Neutrophil (primary cell): ENCODE data around the gene ANO2.

Source experiments
- H3K27ac ChIP-seq: fragments of 200-600 bp; sonication (generic); 2 replicates; pipeline ENCODE4 v1.5.1; 2016; ENCODE audit warnings: mild to moderate bottlenecking, moderate library complexity
- H3K27me3 ChIP-seq: fragments of 200-600 bp; sonication (generic); 2 replicates; pipeline ENCODE4 v1.6.0; 2016; ENCODE audit warnings: mild to moderate bottlenecking
- H3K36me3 ChIP-seq: fragments of 200-600 bp; sonication (generic); 2 replicates; pipeline ENCODE4 v1.5.1; 2017
- H3K4me1 ChIP-seq, 2 experiments: fragments of 200-600 bp in 1 of 2; sonication (generic) in 1 of 2; 1 replicate in 1 of 2; 2 replicates in 1 of 2; pipeline versions ENCODE4 v1.5.1 to v1.6.1; 2013 to 2016; ENCODE audit warnings: low read depth in 1 of 2, low read length in 1 of 2, mild to moderate bottlenecking in 1 of 2, moderate library complexity in 1 of 2; ENCODE audit not compliant: control insufficient read depth in 1 of 2, insufficient read depth in 1 of 2
- H3K4me3 ChIP-seq, 2 experiments: fragments of 200-600 bp in 1 of 2; sonication (generic) in 1 of 2; 1 replicate in 1 of 2; 2 replicates in 1 of 2; pipeline ENCODE4 v1.5.1; 2013 to 2016; ENCODE audit warnings: low read depth in 1 of 2, low read length in 1 of 2, mild to moderate bottlenecking in 1 of 2, moderate library complexity in 1 of 2
- H3K9me3 ChIP-seq: fragments of 200-600 bp; sonication (generic); 2 replicates; pipeline ENCODE4 v1.5.1; 2016
- TF ChIP-seq, protein P1 (sequence below): fragments of 200-600 bp; sonication (generic); IDR thresholded peaks from 2 replicates; pipeline ENCODE4 v1.5.1; 2016; ENCODE audit warnings: antibody characterized with exemption

Gene ANO2

DNA sequence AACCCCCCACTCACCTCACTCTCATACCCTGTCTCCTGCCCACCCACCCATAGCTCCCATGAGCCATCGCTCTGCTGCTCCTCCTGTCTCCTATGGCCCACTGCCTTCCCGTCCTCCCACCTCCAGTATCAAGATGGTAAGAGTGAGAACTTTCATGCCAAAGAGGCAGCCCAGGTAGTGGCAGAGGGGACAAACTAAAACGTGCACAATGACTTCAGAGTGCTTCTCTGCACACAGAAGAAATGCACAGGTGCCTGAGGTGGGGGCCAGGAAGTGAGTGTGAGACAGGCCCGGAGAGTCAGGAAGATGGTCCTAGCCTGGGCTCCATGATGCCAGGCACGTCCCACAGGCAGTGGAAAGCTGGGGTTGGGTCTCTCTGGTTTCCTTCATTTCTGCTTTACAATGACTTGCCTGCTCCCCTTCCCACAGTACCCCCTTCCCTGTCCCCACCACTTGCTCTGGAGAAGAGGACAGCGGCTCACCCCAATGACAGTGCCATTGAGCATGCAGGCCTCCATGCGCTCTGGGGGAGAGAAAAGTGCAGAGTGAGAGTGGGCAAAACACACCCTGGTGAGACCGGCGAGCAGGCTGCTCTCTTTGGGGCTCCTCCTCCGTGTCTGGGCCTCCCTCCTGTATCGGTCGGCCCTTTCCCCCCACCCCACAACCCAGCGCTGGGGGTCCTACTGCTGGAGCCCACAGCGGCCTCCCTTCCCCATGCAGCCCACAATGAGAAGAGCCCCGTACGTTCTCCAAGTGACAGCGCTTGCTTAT lies 22.8 kb upstream of the ANO2 start:
- peaks cover 7% of the 10 kb centered on the region for H3K27me3 ChIP-seq
- no peak overlapping the region for H3K27ac ChIP-seq
- TF ChIP-seq, protein P1, sequence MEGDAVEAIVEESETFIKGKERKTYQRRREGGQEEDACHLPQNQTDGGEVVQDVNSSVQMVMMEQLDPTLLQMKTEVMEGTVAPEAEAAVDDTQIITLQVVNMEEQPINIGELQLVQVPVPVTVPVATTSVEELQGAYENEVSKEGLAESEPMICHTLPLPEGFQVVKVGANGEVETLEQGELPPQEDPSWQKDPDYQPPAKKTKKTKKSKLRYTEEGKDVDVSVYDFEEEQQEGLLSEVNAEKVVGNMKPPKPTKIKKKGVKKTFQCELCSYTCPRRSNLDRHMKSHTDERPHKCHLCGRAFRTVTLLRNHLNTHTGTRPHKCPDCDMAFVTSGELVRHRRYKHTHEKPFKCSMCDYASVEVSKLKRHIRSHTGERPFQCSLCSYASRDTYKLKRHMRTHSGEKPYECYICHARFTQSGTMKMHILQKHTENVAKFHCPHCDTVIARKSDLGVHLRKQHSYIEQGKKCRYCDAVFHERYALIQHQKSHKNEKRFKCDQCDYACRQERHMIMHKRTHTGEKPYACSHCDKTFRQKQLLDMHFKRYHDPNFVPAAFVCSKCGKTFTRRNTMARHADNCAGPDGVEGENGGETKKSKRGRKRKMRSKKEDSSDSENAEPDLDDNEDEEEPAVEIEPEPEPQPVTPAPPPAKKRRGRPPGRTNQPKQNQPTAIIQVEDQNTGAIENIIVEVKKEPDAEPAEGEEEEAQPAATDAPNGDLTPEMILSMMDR, result no peak
- no peaks in the 10 kb centered on the region for H3K4me1 ChIP-seq
- no peaks in the 10 kb centered on the region for H3K9me3 ChIP-seq
- H3K36me3 ChIP-seq, result no peaks in the 10 kb centered on the region
- no peak overlapping the region for H3K4me3 ChIP-seq

DNA sequence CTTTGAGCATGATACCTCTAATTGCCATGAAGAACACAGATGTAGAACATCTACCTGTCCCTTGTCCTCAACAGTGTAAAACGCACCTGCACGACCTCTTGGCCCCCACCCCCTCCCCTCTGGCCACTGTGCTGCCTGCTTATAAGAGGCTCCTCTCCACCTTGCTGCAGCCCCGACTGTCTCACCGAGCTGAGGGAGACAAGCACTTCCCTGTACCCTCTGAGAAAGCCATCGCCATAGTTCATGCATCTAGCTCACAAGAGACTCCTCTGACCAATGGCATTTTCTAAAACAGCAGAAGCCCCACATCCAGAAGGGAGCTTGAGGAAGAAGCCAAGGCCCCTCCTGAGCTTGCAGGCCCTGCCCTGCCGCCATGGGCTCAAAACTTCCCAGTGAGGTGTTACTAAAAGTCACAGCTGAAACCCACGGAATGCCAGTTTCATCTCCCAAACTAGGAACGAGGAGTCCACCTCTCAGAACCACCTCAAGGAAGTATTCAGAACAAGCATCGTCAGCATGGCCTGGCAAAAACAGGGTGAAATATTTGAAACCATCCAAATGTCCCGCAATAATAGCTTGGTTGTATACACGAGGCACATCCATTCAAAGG lies 21.5 kb upstream of the ANO2 start:
- Histone ChIP-seq H3K27ac (no peak overlapping the region), H3K27me3 (peaks cover 7% of the 10 kb centered on the region), H3K4me1 (no peaks in the 10 kb centered on the region), H3K36me3 (no peaks in the 10 kb centered on the region), H3K4me3 (no peak overlapping the region), H3K9me3 (no peaks in the 10 kb centered on the region)
- TF ChIP-seq, protein P1, result no peak

DNA sequence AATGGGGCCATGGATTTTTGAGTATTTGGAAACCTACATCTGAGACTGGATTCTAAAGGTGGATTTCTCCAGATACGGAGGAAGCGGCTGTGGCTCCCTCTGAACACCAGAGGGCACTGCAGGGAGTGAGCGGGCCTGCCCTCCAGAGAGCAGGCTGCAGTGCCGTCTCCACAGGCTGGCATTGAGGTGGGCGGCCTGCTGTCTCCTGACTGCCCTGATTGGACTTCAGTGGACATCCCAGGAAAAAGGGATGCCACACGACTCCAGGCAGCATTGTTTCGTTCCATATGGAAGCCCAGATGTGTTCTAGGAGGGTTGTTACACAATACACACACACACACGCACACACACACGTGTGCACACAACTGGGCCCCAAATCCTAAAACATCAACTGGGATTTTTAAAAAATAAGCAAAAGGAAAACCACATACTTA lies 20.9 kb upstream of the ANO2 start:
- no peaks in the 10 kb centered on the region for H3K36me3 ChIP-seq
- no peaks in the 10 kb centered on the region for H3K9me3 ChIP-seq
- H3K27me3 ChIP-seq, result peaks cover 7% of the 10 kb centered on the region
- TF ChIP-seq, protein P1, result no peak
- no peak overlapping the region for H3K27ac ChIP-seq
- no peak overlapping the region for H3K4me3 ChIP-seq
- H3K4me1 ChIP-seq, result no peaks in the 10 kb centered on the region

DNA sequence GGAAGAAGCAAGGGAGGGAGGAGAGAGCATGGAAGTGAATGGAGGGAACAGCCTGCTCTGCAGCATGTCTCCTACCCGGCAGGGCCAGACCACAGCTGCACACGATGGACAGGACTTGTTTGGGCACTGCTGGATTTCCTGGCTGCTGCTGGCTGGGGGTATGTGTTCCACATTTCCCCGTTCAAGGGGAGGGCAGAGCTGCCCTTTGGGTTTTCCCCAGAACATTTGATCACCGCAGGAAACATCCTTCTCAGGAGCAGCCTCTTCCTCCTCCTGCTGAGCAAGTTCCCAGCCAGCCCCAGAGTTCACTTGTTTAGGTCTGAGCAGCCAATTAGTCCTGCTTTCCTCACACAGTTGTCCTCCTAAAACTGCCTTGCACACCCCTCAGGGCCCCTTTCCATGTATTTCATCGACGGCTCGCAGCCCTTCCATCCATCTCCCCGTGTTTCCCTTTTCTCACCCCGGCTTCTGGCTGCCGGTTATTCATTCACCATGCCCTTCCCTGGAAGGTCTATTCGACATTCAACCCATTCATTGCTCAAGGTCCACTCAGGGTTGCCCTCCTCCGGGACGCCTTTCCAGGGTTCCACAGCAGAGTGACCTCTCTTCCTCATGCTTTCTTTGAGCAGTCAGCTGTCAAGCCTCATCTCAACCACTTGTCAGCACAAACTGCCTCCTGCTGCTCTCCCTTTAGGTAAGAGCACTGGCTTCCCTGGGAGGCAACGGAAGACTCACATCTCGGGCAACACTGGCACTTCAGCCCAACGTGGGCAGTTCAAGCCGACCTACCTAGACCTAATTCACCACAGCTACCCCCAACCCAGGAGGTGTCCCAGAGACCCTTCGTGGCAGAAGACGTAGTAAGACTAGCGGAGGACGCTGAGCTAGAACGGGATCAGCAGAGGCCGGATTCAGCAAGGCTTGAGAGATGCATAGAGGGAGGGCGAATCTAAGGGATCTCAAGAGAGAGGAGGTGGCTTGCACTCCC lies 20.1 kb upstream of the ANO2 start:
- no peaks in the 10 kb centered on the region for H3K4me1 ChIP-seq
- H3K36me3 ChIP-seq, result no peaks in the 10 kb centered on the region
- TF ChIP-seq, protein P1, result no peak
- H3K27me3 ChIP-seq, result peaks cover 7% of the 10 kb centered on the region
- H3K9me3 ChIP-seq, result no peaks in the 10 kb centered on the region
- no peak overlapping the region for H3K27ac ChIP-seq
- H3K4me3 ChIP-seq, result no peak overlapping the region

DNA sequence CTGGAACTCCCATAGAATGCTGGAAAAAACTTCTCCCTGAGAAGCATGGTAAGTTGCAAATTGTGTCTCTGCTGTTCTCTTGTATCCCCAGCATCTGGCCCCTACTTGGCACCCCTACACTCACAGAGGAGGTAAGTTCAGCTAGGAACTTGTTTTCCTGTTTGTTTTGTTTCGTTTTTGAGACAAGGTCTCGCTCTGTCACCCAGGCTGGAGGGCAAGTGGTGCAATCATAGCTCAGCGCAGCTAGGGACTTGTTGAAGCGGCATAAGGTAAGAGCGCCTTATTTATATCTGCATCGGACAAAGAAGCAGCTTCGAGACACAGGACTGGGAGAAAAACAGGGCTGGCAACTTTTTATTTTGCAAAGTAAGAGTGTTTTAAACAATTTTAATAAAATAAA lies 18.5 kb upstream of the ANO2 start:
- H3K4me1 ChIP-seq, result no peaks in the 10 kb centered on the region
- TF ChIP-seq, protein P1, result no peak
- H3K27ac ChIP-seq, result no peak overlapping the region
- no peaks in the 10 kb centered on the region for H3K9me3 ChIP-seq
- no peaks in the 10 kb centered on the region for H3K36me3 ChIP-seq
- H3K4me3 ChIP-seq, result no peak overlapping the region
- H3K27me3 ChIP-seq, result peaks cover 7% of the 10 kb centered on the region
